Trophoblast cell (in vitro differentiated cells and primary cell): Measurements from ENCODE around the gene CCDC188.

ENCODE experiments used
- DNase-seq, 2 donors: peaks; one replicate each; pipeline ENCODE4 v3.0.0-alpha.2; 2016
- H2AFZ ChIP-seq: 2 replicates; pipeline ENCODE4 v1.6.1; 2013; ENCODE audit warnings: low read length, moderate library complexity, mild to moderate bottlenecking; ENCODE audit not compliant: insufficient read depth, poor library complexity
- H2AK5ac ChIP-seq: 2 replicates; pipeline ENCODE4 v1.6.1; 2013; ENCODE audit warnings: mild to moderate bottlenecking, low read length
- H2BK120ac ChIP-seq: 2 replicates; pipeline ENCODE4 v1.6.1; 2013; ENCODE audit warnings: low read length, mild to moderate bottlenecking, moderate library complexity; ENCODE audit not compliant: insufficient read depth, poor library complexity
- H2BK12ac ChIP-seq: 2 replicates; pipeline ENCODE4 v1.6.1; 2013; ENCODE audit warnings: mild to moderate bottlenecking, low read length, moderate library complexity
- H2BK5ac ChIP-seq: 2 replicates; pipeline ENCODE4 v1.6.1; 2013; ENCODE audit warnings: low read length, low read depth, moderate library complexity, mild to moderate bottlenecking; ENCODE audit not compliant: poor library complexity
- H3K14ac ChIP-seq: 2 replicates; pipeline ENCODE4 v1.6.1; 2013; ENCODE audit warnings: mild to moderate bottlenecking, low read length
- H3K18ac ChIP-seq: 2 replicates; pipeline ENCODE4 v1.6.1; 2013; ENCODE audit warnings: mild to moderate bottlenecking, low read length
- H3K23ac ChIP-seq: 2 replicates; pipeline ENCODE4 v1.6.1; 2013; ENCODE audit warnings: low read length
- H3K27ac ChIP-seq: 2 replicates; pipeline ENCODE4 v1.5.1; 2013; ENCODE audit warnings: low read depth, mild to moderate bottlenecking, inconsistent platforms, low read length, moderate library complexity
- H3K27me3 ChIP-seq: 2 replicates; pipeline ENCODE4 v1.6.1; 2013; ENCODE audit warnings: inconsistent platforms, mild to moderate bottlenecking, low read length, moderate library complexity; ENCODE audit not compliant: insufficient read depth
- H3K36me3 ChIP-seq, 2 experiments: 1 replicate in 1 of 2; 2 replicates in 1 of 2; pipeline ENCODE4 v1.6.1; 2013; ENCODE audit warnings: low read length in 2 of 2, mild to moderate bottlenecking in 2 of 2, moderate library complexity in 1 of 2; ENCODE audit not compliant: insufficient read depth in 2 of 2, control insufficient read depth in 1 of 2
- H3K4ac ChIP-seq: 2 replicates; pipeline ENCODE4 v1.6.1; 2013; ENCODE audit warnings: low read depth, mild to moderate bottlenecking, low read length, moderate library complexity
- H3K4me1 ChIP-seq, 2 experiments: 1 replicate in 1 of 2; 2 replicates in 1 of 2; pipeline ENCODE4 v1.6.1; 2013; ENCODE audit warnings: low read length in 2 of 2, mild to moderate bottlenecking in 2 of 2, moderate library complexity in 1 of 2; ENCODE audit not compliant: insufficient read depth in 2 of 2, control insufficient read depth in 1 of 2
- H3K4me2 ChIP-seq: 2 replicates; pipeline ENCODE4 v1.6.1; 2013; ENCODE audit warnings: inconsistent platforms, mild to moderate bottlenecking, low read length, moderate library complexity
- H3K4me3 ChIP-seq: 2 replicates; pipeline ENCODE4 v1.5.1; 2013; ENCODE audit warnings: mild to moderate bottlenecking, low read depth, low read length, inconsistent platforms
- H3K79me1 ChIP-seq: one replicate; pipeline ENCODE4 v1.6.1; 2013; ENCODE audit warnings: low read length
- H3K79me2 ChIP-seq: 2 replicates; pipeline ENCODE4 v1.6.1; 2013; ENCODE audit warnings: low read length, mild to moderate bottlenecking; ENCODE audit not compliant: control insufficient read depth, insufficient read depth, poor library complexity
- H3K9ac ChIP-seq: 2 replicates; pipeline ENCODE4 v1.6.1; 2013; ENCODE audit warnings: mild to moderate bottlenecking, low read length
- H3K9me3 ChIP-seq: 2 replicates; pipeline ENCODE4 v1.6.1; 2013; ENCODE audit warnings: low read depth, mild to moderate bottlenecking, control low read depth, inconsistent platforms, low read length; ENCODE audit not compliant: insufficient read depth
- H4K12ac ChIP-seq: 2 replicates; pipeline ENCODE4 v1.6.1; 2013; ENCODE audit warnings: low read depth, mild to moderate bottlenecking, low read length, moderate library complexity
- H4K8ac ChIP-seq: 2 replicates; pipeline ENCODE4 v1.6.1; 2013; ENCODE audit warnings: low read depth, mild to moderate bottlenecking, low read length, moderate library complexity
- H4K91ac ChIP-seq: one replicate; pipeline ENCODE4 v1.6.1; 2013; ENCODE audit warnings: low read depth, mild to moderate bottlenecking, low read length, moderate library complexity
- WGBS: extraction: QIAGEN DNeasy Blood & Tissue Kit; methylation state at CpG from one replicate; pipeline ENCODE4 v1.1.7; 2013; ENCODE audit warnings: missing lambda C conversion rate; ENCODE audit not compliant: insufficient read length, insufficient coverage; ENCODE audit errors: extremely low coverage; 5-methylcytosine and 5-hydroxymethylcytosine counted together

Gene CCDC188

DNA sequence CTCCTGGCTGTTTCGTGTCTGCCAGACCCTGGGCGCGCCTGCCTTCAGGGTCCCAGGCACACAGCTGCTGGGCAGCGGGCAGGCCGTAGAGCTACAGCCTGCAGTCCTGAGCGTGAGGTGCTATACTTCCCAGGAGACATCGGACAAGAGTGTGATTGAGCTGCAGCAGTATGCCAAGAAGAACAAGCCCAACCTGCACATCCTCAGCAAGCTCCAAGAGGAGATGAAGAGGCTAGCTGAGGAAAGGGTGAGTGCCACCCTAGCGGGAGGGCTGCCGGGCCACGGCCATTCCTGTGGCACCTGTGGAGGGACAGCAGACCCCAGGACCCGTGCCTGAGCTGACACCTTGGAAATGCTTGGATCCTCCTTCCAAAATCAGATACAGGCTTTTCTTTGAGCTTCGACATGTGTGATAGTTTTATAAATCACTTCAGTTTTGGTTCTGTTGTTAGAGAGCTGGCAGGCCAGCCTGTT lies 42.1 kb downstream of the CCDC188 start:
- Histone ChIP-seq H4K8ac (no peak overlapping the region), H3K36me3 (peaks cover 95% of the 10 kb centered on the region in 2 experiments), H2AK5ac (no peak overlapping the region), H2BK5ac (no peak overlapping the region), H3K79me2 (no peaks in the 10 kb centered on the region), H2AFZ (no peak overlapping the region), H3K4ac (no peak overlapping the region), H3K27me3 (no peaks in the 10 kb centered on the region), H3K14ac (no peak overlapping the region), H2BK120ac (no peak overlapping the region), H3K23ac (no peak overlapping the region), H3K4me1 (no peaks in the 10 kb centered on the region), H3K9ac (no peak overlapping the region), H3K9me3 (no peaks in the 10 kb centered on the region), H4K12ac (no peak overlapping the region), H3K79me1 (no peaks in the 10 kb centered on the region), H3K4me2 (no peak overlapping the region), H2BK12ac (no peak overlapping the region), H3K18ac (no peak overlapping the region), H3K27ac (no peak overlapping the region), H4K91ac (no peak overlapping the region), H3K4me3 (no peak overlapping the region)
- WGBS, result no CpG with 5 or more reads among the region's 12 CpGs
- DNase-seq, result no peak

DNA sequence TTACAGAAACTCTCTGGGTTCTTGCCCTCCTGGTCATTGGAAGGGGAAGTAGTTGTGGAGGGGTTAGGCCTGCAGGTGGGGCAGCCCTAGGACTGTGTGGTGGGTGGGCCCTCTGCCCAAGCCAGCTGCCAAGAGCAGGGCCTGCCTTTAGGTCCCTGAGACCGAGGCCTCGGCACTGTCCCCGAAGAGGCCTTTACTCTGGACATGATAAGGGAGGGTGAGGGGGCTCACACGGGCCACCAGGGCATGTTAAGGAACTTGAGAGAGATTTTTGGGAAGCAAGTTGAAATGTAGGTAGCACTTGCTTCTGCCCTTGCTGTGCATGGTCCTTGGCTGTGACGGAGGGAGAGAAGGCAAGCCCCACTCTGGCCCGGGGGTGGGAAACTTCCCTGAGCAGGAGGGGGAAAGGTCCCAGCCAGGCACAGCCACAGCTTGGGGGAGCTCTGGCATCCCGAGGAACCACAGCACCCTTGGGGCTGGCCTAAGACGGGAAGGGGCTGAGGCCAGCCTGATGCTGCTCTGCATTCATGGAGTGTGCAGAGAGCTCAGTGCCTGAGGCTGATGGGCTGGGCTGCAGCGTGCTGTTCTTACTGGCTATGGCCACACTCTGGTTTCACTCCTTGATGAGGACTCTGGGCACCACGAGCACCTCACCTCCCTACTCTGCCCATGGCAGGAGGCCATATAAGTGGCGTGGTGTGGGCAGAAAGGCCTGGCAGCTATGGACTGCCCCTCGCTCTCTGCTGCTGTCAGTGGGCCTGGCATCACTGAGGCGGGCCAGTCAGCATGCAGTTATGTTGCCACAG lies 42.7 kb downstream of the CCDC188 start:
- DNase-seq, result no peak
- Histone ChIP-seq H3K4ac (no peak overlapping the region), H3K14ac (no peak overlapping the region), H3K9ac (no peak overlapping the region), H3K4me2 (no peak overlapping the region), H2AK5ac (no peak overlapping the region), H3K79me2 (no peaks in the 10 kb centered on the region), H4K12ac (no peak overlapping the region), H3K18ac (no peak overlapping the region), H3K79me1 (no peaks in the 10 kb centered on the region), H3K4me3 (no peak overlapping the region), H4K8ac (no peak overlapping the region), H2BK12ac (no peak overlapping the region), H3K9me3 (no peaks in the 10 kb centered on the region), H3K23ac (no peak overlapping the region), H3K4me1 (no peaks in the 10 kb centered on the region), H2AFZ (no peak overlapping the region), H3K27ac (no peak overlapping the region), H4K91ac (no peak overlapping the region), H2BK5ac (no peak overlapping the region), H3K27me3 (no peaks in the 10 kb centered on the region), H2BK120ac (no peak overlapping the region), H3K36me3 (peaks cover 90 to 92% of the 10 kb centered on the region in 2 experiments)
- no CpG with 5 or more reads among the region's 13 CpGs for WGBS

DNA sequence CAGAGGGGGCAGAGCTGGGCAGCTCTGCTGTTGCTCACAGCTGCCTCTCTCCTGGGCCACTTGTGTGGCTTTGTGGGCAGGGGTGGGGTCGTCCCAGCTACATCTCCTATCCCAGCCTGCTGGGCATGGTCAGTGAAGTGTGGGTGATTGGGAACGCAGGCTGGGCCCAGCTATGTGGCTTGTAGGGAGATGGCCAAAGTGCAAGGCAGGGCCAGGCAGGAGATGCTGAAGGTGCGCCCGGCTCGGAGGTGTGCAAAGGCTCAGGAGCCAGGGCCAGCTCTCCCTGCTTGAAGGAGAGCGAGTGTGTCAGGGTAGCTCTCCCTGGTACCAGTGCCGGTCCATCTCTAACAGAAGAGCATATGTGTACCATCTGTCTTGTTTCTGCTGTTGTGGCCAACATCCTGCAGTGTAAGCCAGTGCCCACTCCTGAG lies 43.4 kb downstream of the CCDC188 start:
- no CpG with 5 or more reads among the region's 7 CpGs for WGBS
- Histone ChIP-seq H2BK12ac (no peak overlapping the region), H4K12ac (no peak overlapping the region)

DNA sequence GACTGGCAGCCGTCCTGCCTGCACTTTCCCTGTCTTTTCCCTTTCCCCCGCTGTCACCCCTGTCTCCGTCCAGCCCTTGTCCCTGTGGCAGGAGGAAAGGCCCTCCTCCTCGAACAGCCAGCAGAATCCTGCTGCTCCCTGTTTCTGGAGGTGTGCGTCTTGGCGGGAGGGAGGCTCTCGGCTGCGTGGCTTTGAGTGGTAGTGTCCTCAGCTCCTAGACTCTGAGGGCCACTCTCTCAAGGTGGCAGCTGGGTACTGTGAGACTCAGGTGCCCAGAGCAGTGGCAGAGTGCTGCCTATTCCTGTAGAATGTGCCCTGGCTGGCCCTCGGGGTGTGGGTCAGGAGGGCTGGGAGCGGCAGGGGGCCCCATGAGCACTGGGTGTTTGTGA lies 44.0 kb downstream of the CCDC188 start:
- H2BK5ac ChIP-seq, result no peak overlapping the region
- H3K36me3 ChIP-seq, result peaks cover 83 to 84% of the 10 kb centered on the region in 2 experiments
- H4K8ac ChIP-seq, result no peak overlapping the region
- no peak overlapping the region for H3K14ac ChIP-seq
- H3K4me2 ChIP-seq, result no peak overlapping the region
- no peaks in the 10 kb centered on the region for H3K9me3 ChIP-seq
- no peak overlapping the region for H3K18ac ChIP-seq
- H2BK12ac ChIP-seq, result no peak overlapping the region
- no peak overlapping the region for H2AK5ac ChIP-seq
- H3K9ac ChIP-seq, result no peak overlapping the region
- no peak overlapping the region for H3K4me3 ChIP-seq
- H2BK120ac ChIP-seq, result no peak overlapping the region
- no peak overlapping the region for H4K12ac ChIP-seq
- H3K79me1 ChIP-seq, result no peaks in the 10 kb centered on the region
- H3K79me2 ChIP-seq, result no peaks in the 10 kb centered on the region
- no peak overlapping the region for H3K4ac ChIP-seq
- no peaks in the 10 kb centered on the region for H3K27me3 ChIP-seq
- WGBS, result no CpG with 5 or more reads among the region's 10 CpGs
- H3K27ac ChIP-seq, result no peak overlapping the region
- H3K23ac ChIP-seq, result no peak overlapping the region
- no peaks in the 10 kb centered on the region for H3K4me1 ChIP-seq
- H2AFZ ChIP-seq, result no peak overlapping the region
- no peak for DNase-seq
- no peak overlapping the region for H4K91ac ChIP-seq

More for the DNA sequence above, 43.4 kb downstream of the CCDC188 start:
- no peak overlapping the region for H4K91ac ChIP-seq
- H3K27ac ChIP-seq, result no peak overlapping the region
- no peak overlapping the region for H3K18ac ChIP-seq
- DNase-seq, result no peak
- no peak overlapping the region for H2AFZ ChIP-seq
- H3K79me2 ChIP-seq, result no peaks in the 10 kb centered on the region
- H3K27me3 ChIP-seq, result no peaks in the 10 kb centered on the region
- no peak overlapping the region for H3K14ac ChIP-seq
- H3K4ac ChIP-seq, result no peak overlapping the region
- no peak overlapping the region for H3K23ac ChIP-seq
- H3K9ac ChIP-seq, result no peak overlapping the region
- no peak overlapping the region for H2BK5ac ChIP-seq
- no peak overlapping the region for H3K4me2 ChIP-seq
- H3K36me3 ChIP-seq, result peaks cover 85 to 86% of the 10 kb centered on the region in 2 experiments
- no peak overlapping the region for H3K4me3 ChIP-seq
- H3K4me1 ChIP-seq, result no peaks in the 10 kb centered on the region
- H3K9me3 ChIP-seq, result no peaks in the 10 kb centered on the region
- no peak overlapping the region for H2BK120ac ChIP-seq
- H4K8ac ChIP-seq, result no peak overlapping the region
- no peak overlapping the region for H2AK5ac ChIP-seq
- no peaks in the 10 kb centered on the region for H3K79me1 ChIP-seq
